C4-2B (cell line): ENCODE data around the gene PPME1.

Experiments
- CTCF ChIP-seq: fragments of 450-650 bp; conservative IDR thresholded peaks from 2 replicates; pipeline ENCODE4 v1.5.1; 2017; ENCODE audit warnings: mild to moderate bottlenecking
- ZFX ChIP-seq: fragments of 450-650 bp; IDR thresholded peaks from 2 replicates; pipeline ENCODE4 v1.6.1; 2017

DNA sequence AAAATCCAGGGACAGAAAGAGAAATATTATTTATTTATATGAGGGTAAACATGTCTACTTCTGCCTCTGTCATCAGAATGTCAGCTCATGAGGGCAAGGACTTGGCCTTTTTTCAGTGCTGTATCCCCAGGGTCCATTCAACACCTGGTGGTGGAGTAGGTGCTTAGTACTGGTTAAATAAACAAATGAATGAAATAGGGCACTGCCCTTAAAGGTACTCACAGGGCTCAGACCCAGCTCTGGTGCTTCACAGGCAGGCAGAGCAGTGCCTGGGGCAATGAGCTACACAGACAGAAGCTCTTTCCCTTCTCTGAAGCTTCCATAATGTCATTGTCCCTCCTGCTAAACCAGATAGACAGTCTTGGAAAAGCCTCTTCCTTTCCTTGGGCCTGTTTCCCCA, 109.4 kb downstream of the PPME1 start:
- no peak for TF ChIP-seq CTCF
- TF ChIP-seq ZFX, result no peak
